Tibial nerve (tissue), 3 donors: ENCODE results near the gene NIPBL.

Experiments
- CTCF ChIP-seq, 5 experiments: fragments of 200-600 bp in 3 of 5; fragments of 450-650 bp in 2 of 5; sonication (generic) in 3 of 5; IDR thresholded peaks; one replicate each; pipeline ENCODE4 v1.5.1; 2016 to 2019; ENCODE audit warnings: antibody characterized with exemption in 5 of 5, mild to moderate bottlenecking in 3 of 5, moderate library complexity in 2 of 5
- POLR2A ChIP-seq, 2 donors: fragments of 450-650 bp; IDR thresholded peaks; one replicate each; pipeline ENCODE4 v1.6.1; 2017; ENCODE audit warnings: antibody characterized with exemption in 2 of 2, mild to moderate bottlenecking in 2 of 2, moderate library complexity in 2 of 2

- TF ChIP-seq CTCF (IDR thresholded peaks at IDR 0.05) (no peak), POLR2A (IDR thresholded peaks at IDR 0.05) (no peak)
Observed at GRCh38 chr5:37090123-37090726, 213.7 kb downstream of the NIPBL start.
